Lung (tissue), 12 donors: Measurements from ENCODE around the gene KLF8. TPM values are rescaled to one million over a fixed set of nuclear protein-coding genes. Genes with fewer than 3 reads are reported as not detected.

Experiments
- ATAC-seq: fragments of 200-7000 bp; cut with Tn5 transposase; one replicate; pipeline ENCODE4 v1.9.1; 2020; ENCODE audit warnings: moderate number of reproducible peaks; ENCODE audit not compliant: insufficient read depth, low FRiP score
- DNase-seq, 3 donors: peaks; one replicate each; pipeline ENCODE4 v3.0.0-alpha.2; 2013 to 2017
- H3K27ac ChIP-seq, 2 donors: one replicate each; pipeline ENCODE4 v1.5.1; 2013; ENCODE audit warnings: mild to moderate bottlenecking in 2 of 2, moderate library complexity in 2 of 2, control low read depth in 1 of 2, inconsistent platforms in 1 of 2, low read depth in 1 of 2, low read length in 1 of 2
- H3K27me3 ChIP-seq, 3 donors: one replicate each; pipeline ENCODE4 v1.5.1; 2013; ENCODE audit warnings: low read length in 2 of 3; ENCODE audit not compliant: control insufficient read depth in 3 of 3, insufficient read depth in 3 of 3
- H3K36me3 ChIP-seq, 4 donors: one replicate each; pipeline ENCODE4 v1.5.1; 2013; ENCODE audit warnings: low read length in 4 of 4, mild to moderate bottlenecking in 1 of 4, moderate library complexity in 1 of 4; ENCODE audit not compliant: control insufficient read depth in 4 of 4, insufficient read depth in 4 of 4
- H3K4me1 ChIP-seq, 5 donors: one replicate each; pipeline ENCODE4 v1.5.1; 2013; ENCODE audit warnings: low read length in 5 of 5, mild to moderate bottlenecking in 2 of 5, moderate library complexity in 1 of 5; ENCODE audit not compliant: control insufficient read depth in 5 of 5, insufficient read depth in 5 of 5
- H3K4me3 ChIP-seq: one replicate; pipeline ENCODE4 v1.5.1; 2013; ENCODE audit warnings: mild to moderate bottlenecking, control low read depth, moderate library complexity
- H3K9ac ChIP-seq, 2 donors: one replicate each; pipeline ENCODE4 v1.5.1; 2013; ENCODE audit warnings: low read length in 2 of 2, control low read depth in 1 of 2; ENCODE audit not compliant: insufficient read depth in 1 of 2
- H3K9me3 ChIP-seq, 4 donors: one replicate each; pipeline ENCODE4 v1.5.1; 2013; ENCODE audit warnings: low read length in 3 of 4, mild to moderate bottlenecking in 1 of 4, moderate library complexity in 1 of 4; ENCODE audit not compliant: control insufficient read depth in 4 of 4, insufficient read depth in 3 of 4
- CTCF ChIP-seq: IDR thresholded peaks from 2 replicates; pipeline ENCODE4 v1.5.1; 2012; ENCODE audit warnings: mild to moderate bottlenecking; ENCODE audit errors: control extremely low read depth, extremely low read depth
- WGBS, 2 donors: extraction: QIAGEN DNeasy Blood & Tissue Kit; methylation state at CpG; one replicate each; pipeline ENCODE4 v1.1.7; 2013; 5-methylcytosine and 5-hydroxymethylcytosine counted together
- polyA plus RNA-seq, 2 donors: library from polyadenylated mRNA; stranded (reverse); fragments of 200-250 nt; gene quantifications; one replicate each; pipeline ENCODE4 v1.2.1, GENCODE V29; 2013
- total RNA-seq, 2 donors: library from RNA; depleted of rRNA in 1 of 2; stranded (reverse); fragments of >200 nt in 1 of 2; gene quantifications; one replicate each; pipeline ENCODE4 v1.2.1, GENCODE V29; 2014 to 2021
- donor health status: control.
- donor health status: control.
- donor health status: Bipolar disorder and iron deficiency.
- donor health status: healthy.
- donor health status: DM: yes; HTN: yes; CAD: no.

The KLF8 gene
- total and polyA plus RNA-seq, 4 donors = 3.9 to 33.1 (median 9.8) TPM

GRCh38 chrX:56288608-56289007, 56.5 kb downstream of the KLF8 start:
- no peak for TF ChIP-seq CTCF
- ATAC-seq (no peak), DNase-seq (no peak)
- H3K4me3 ChIP-seq = no peak overlapping the region
- no peak overlapping the region for H3K9ac ChIP-seq
- peaks cover 0 to 4% (median under 1%) of the 10 kb centered on the region in 4 donors for H3K9me3 ChIP-seq
- peaks cover 0 to 2% (median 0%) of the 10 kb centered on the region in 4 donors for H3K36me3 ChIP-seq
- no peaks in the 10 kb centered on the region for H3K4me1 ChIP-seq
- H3K27me3 ChIP-seq = peaks cover 0 to 6% (median 0%) of the 10 kb centered on the region in 3 donors
- no peak overlapping the region for H3K27ac ChIP-seq
- WGBS, 2 donors = 64 to 82% methylated on average over 2 of the region's 2 CpGs

GRCh38 chrX:56289449-56289848, 57.3 kb downstream of the KLF8 start:
- WGBS, 2 donors = 61 to 74% methylated on average over 1 of the region's 1 CpG
- no peak for DNase-seq
- Histone ChIP-seq H3K36me3 (peaks cover 0 to 2% (median 0%) of the 10 kb centered on the region in 4 donors), H3K4me3 (no peak overlapping the region), H3K9ac (no peak overlapping the region), H3K27ac (no peak overlapping the region), H3K4me1 (no peaks in the 10 kb centered on the region), H3K27me3 (peaks cover 0 to 3% (median 0%) of the 10 kb centered on the region in 3 donors), H3K9me3 (peaks cover 0 to 4% (median 0%) of the 10 kb centered on the region in 4 donors)
- ATAC-seq = no peak
- TF ChIP-seq CTCF = no peak

- H3K36me3 ChIP-seq = no peaks in the 10 kb centered on the region
- no peak for TF ChIP-seq CTCF
- peaks cover 0 to 6% (median 1%) of the 10 kb centered on the region in 4 donors for H3K9me3 ChIP-seq
- WGBS, 2 donors = 67 to 80% methylated on average over 1 of the region's 1 CpG
- no peak overlapping the region for H3K4me3 ChIP-seq
- H3K4me1 ChIP-seq = no peaks in the 10 kb centered on the region
- H3K27ac ChIP-seq = no peak overlapping the region
- no peak overlapping the region for H3K9ac ChIP-seq
- no peaks in the 10 kb centered on the region for H3K27me3 ChIP-seq
- no peak for ATAC-seq
- no peak for DNase-seq
Observed at GRCh38 chrX:56308726-56309125, 76.6 kb downstream of the KLF8 start.

- H3K4me3 ChIP-seq = no peak overlapping the region
- peaks cover 0 to 6% (median 1%) of the 10 kb centered on the region in 4 donors for H3K9me3 ChIP-seq
- no peak overlapping the region for H3K27ac ChIP-seq
- no peak for TF ChIP-seq CTCF
- no peak for DNase-seq
- H3K4me1 ChIP-seq = no peaks in the 10 kb centered on the region
- 70 to 96% methylated on average over 4 of the region's 4 CpGs for WGBS, 2 donors
- H3K36me3 ChIP-seq = no peaks in the 10 kb centered on the region
- no peak overlapping the region for H3K9ac ChIP-seq
- H3K27me3 ChIP-seq = no peaks in the 10 kb centered on the region
- no peak for ATAC-seq
Observed at GRCh38 chrX:56309881-56310280, 77.7 kb downstream of the KLF8 start.
